ENCODE data around the gene TNFAIP8L1.

GRCh38 chr19:4652075-4652474 lies 12.8 kb downstream of the TNFAIP8L1 start:
- TF ChIP-seq CTCF (IDR thresholded peaks at IDR 0.05) (no peak), POLR2A (IDR thresholded peaks at IDR 0.05) (no peak), POLR2AphosphoS5 (IDR thresholded peaks at IDR 0.05) (no peak)
